Stomach (tissue), 4 donors: Measurements from ENCODE around the gene CNST.

Experiments
- CTCF ChIP-seq, 7 experiments: fragments of 450-650 bp in 4 of 7; fragments of 200-600 bp in 3 of 7; sonication (generic) in 3 of 7; IDR thresholded peaks; one replicate each; pipeline ENCODE4 v1.5.1; 2016 to 2019; ENCODE audit warnings: antibody characterized with exemption in 7 of 7, control low read depth in 2 of 7, mild to moderate bottlenecking in 1 of 7
- EP300 ChIP-seq: sonication (generic); formaldehyde crosslinking; IDR thresholded peaks from one replicate; pipeline ENCODE4 v1.6.1; 2017; ENCODE audit warnings: antibody characterized with exemption
- POLR2A ChIP-seq, 4 donors: fragments of 450-650 bp; IDR thresholded peaks; one replicate each; pipeline ENCODE4 v1.6.1; 2016; ENCODE audit warnings: antibody characterized with exemption in 4 of 4, control low read depth in 2 of 4, mild to moderate bottlenecking in 1 of 4, moderate library complexity in 1 of 4
- POLR2AphosphoS5 ChIP-seq, 3 donors: sonication (generic); formaldehyde crosslinking; IDR thresholded peaks; one replicate each; pipeline ENCODE4 v1.6.1; 2016; ENCODE audit warnings: antibody characterized with exemption in 3 of 3

GRCh38 chr1:246587606-246588005, 21.4 kb downstream of the CNST start:
- no peak for TF ChIP-seq CTCF (IDR thresholded peaks at IDR 0.05)
- TF ChIP-seq EP300 = no peak
- TF ChIP-seq POLR2A (IDR thresholded peaks at IDR 0.05) = no peak
- no peak for TF ChIP-seq POLR2AphosphoS5 (IDR thresholded peaks at IDR 0.05)
